Stimulated activated CD4-positive, alpha-beta T cell treated with anti-CD3 and anti-CD28 coated beads, Interleukin-12 subunit alpha, Interleukin-12 subunit beta, amount 100 ng/mL, for 4 hours (primary cell): ENCODE measurements around the gene MT1A.

Source experiments
- DNase-seq: peaks from one replicate; pipeline ENCODE4 v3.0.0-alpha.2; 2020

MT1A gene

DNA sequence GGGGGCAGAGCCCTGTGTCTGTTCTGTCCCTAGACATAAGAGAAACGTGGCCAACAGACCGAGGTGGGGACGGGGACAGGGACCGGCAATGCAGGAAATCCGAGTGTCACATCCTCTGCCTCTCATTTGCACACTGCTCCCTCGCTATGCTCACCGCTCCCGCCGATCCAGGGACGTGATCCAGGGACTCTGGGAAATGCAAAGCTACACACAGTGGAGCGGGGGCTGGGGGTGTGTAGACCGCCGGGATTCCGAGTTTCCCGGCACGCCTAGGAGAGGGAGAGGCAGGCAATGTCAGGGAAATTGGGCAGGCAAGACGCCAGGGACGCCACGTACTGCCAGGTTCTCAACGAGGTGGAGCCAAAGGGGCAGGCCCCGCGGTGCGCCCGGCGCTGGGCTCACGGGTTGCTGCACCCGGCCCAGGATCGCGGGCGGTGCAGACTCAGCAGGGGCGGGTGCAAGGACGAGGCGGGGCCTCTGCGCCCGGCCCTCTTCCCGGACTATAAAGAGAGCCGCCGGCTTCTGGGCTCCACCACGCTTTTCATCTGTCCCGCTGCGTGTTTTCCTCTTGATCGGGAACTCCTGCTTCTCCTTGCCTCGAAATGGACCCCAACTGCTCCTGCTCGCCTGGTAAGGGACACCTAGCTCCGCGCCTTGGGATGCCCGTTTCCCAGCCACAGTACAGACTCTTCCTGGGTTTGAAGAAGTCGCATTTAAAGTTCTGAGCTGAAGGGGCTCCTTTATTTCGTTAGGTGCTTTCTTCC, 43.7 kb downstream of the MT1A start, which contains the start of gene MT1X:
Gene MT1X (plus strand): TSS at position 532 of the 764 bp plus-strand sequence. CDS start 71 bp downstream, at position 603.
- DNase-seq: peak; percentile 90

DNA sequence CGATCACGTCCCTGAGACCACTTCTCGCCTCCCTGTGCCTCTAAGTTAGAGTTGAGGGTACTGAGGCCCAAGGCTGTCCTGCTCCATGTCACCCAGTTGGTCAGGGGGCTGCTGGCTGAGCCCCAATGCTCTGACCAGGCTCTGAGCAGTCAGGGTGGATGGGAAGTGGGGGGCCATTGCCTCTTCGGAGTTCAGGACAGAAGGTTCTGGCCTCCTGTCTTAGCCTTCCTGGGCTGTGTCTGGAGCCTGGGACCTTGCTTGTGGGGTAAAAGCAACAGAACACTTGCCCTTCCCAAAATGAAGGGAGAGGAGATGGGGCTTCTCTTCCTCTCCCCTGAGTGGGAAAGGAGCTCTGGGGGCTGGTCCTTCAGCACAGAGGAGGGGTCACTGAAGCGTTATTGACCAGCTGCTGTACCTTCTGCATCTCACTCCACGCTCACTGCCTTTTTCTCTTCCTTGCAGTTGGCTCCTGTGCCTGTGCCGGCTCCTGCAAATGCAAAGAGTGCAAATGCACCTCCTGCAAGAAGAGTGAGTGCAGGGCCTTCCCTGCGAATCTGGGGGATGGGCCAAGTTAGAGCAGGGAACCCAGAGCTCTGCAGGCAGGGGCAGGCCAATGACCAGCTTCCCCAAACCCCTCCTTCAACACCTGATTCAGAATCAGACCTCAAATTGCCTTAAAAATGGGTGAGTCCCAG, 44.4 kb downstream of the MT1A start:
- no peak for DNase-seq

DNA sequence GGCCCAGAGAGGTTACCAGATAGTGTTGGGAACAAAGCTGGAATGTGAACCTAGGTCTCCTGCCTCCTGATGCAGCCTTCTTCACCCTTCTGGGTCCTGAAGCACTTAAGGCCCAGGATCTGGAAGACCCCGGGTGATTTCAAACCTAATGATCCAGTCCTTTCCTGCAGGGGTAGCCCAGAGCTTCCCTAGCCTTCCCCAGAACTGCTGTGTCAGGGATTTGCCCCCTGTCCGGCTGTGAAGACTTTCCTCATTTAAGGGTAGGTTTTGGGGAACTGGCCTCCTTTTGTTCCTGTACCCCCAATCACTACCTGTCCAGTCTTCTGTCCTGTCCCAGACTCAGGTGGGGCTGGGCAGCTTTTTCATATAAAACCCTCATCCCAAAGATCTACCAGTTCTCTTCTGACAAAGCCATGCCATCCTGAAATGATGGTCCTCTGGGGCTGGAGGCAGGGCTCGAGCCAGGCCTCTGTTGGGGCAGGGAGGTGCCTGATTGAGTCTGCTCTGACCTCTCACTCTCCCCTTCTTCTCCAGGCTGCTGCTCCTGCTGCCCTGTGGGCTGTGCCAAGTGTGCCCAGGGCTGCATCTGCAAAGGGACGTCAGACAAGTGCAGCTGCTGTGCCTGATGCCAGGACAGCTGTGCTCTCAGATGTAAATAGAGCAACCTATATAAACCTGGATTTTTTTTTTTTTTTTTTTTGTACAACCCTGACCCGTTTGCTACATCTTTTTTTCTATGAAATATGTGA, 45.1 kb downstream of the MT1A start:
- DNase-seq: no peak

DNA sequence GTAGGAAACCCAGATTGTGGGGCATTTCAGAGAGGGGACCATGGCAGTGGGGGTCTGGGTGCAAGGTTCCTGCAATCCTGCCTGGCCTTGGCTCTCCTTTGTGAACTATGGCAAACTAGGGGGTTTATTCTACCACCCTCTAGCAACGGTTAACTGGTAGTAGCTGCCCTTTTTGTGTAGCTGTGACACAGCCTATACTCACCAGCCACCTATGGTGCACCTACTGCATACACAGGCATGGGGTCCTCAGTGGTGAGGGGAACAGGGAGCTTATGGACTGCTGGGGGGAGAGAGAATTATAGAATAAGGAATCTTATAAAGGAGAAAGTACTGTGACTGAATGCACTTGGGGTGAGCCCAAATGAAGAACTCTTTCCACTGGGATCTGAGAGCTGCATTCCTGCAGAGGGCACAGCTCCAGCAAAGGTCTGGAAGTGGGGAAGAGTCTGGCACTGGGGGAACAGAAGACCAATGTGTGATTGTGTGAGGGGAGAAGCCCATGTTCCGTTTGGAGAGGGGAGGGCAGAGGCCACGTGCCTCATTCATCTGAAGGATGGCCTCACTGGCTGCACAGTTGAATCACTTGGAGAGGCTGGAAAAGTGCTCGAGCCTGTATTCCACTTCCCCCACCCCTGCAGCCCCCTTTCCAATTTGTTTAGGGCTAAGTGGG, 45.9 kb downstream of the MT1A start:
- no peak for DNase-seq

DNA sequence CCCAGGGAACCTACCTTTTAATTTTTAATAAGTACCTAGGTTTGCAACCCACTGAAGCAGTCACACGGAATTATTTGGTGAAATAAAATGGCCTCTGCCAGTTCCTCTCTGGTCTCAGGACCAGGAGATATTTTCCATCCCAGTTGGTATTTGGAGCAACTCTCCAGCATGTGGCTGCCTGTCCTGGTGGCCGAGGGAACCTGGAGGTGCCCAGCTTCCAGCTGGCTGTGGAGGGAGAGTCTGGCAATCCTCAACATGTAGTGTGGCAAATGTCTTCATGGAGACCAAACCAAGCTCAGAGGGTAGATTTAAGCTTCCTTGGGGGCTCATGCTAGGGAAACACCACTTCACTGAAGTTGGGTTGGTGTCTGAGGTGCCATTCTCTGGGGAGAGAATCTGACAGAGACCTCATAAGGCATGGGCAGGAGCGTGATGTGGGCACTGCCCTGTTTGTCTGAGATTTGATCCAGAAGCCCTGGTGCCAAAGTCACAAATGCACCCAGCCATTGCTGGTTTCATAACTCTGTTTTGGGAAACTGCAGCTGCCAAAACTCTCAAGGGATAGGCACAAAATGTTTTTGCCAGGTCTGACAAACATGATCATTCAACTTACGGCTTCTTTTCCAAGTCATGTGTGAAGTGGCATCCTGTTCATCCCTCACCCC, 46.6 kb downstream of the MT1A start:
- no peak for DNase-seq

DNA sequence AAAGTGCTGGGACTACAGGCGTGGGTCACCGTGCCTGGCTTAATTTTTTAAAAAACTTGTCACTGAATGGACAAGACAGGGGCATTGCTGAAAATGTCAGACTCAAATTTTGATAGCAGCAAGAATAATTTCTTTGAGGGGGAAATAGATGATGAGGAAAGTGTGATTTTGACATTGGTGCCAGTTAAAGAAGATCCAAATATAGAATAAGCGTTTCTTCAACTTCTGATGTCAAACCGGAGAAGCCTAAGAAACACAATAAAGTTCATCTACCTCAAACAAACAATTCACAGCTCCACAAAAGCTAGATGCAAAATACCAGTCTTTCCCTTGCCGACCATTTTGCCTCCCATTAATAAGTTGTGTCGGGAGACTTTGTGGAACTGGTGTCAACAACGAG, 48.3 kb downstream of the MT1A start:
- no peak for DNase-seq

DNA sequence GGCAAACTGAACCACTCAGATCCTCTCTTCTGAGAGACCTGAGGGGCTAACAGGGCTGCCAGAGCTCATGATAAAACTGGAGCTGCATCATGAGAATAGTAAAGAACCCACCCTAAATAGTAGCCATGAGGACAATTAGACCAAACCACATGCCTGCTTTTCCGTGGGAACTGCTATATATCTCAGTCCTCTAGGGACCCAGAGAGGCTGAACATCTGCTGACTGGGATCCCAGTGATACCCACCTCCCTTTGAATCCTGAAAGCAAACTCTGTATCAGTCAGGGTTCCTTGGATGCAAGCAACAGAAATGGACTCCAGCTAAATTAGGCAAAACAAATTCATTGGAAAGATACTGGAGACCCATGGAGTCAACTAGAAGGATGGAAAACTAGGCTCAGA, 50.3 kb downstream of the MT1A start:
- DNase-seq: no peak

DNA sequence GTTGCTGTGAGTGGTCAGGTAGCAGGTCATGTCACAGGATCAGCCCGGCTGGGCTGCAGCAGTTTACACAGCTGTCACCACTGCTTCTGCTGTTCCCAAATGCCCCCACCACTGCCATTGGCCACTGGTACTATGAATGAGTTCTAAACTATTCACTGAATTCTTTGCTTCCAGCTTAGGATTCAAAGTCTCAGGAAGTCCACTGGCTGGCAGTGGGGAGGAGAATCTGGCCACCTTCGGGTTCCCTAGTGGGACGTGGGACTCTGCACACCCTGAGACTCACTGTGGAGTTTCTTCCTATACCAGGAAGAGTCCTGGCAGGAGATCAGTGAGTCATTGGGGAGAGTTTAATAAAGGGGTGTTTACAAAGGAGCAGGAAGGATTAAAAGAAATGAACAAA, 50.7 kb downstream of the MT1A start:
- DNase-seq: no peak
